Breast epithelium (tissue), 3 donors: ENCODE measurements around the gene CRTC1.

Source experiments
- POLR2A ChIP-seq: fragments of 450-650 bp; IDR thresholded peaks from one replicate; pipeline ENCODE4 v1.6.1; 2016; ENCODE audit warnings: antibody characterized with exemption, mild to moderate bottlenecking, moderate library complexity
- POLR2AphosphoS5 ChIP-seq, 3 donors: sonication (generic); formaldehyde crosslinking; IDR thresholded peaks; one replicate each; pipeline ENCODE4 v1.6.1; 2017; ENCODE audit warnings: antibody characterized with exemption in 3 of 3
- TF ChIP-seq, protein P1 (sequence below), 3 donors: fragments of 450-650 bp; IDR thresholded peaks; one replicate each; pipeline ENCODE4 v1.5.1; 2016 to 2017; ENCODE audit warnings: antibody characterized with exemption in 3 of 3, mild to moderate bottlenecking in 3 of 3, moderate library complexity in 3 of 3

DNA sequence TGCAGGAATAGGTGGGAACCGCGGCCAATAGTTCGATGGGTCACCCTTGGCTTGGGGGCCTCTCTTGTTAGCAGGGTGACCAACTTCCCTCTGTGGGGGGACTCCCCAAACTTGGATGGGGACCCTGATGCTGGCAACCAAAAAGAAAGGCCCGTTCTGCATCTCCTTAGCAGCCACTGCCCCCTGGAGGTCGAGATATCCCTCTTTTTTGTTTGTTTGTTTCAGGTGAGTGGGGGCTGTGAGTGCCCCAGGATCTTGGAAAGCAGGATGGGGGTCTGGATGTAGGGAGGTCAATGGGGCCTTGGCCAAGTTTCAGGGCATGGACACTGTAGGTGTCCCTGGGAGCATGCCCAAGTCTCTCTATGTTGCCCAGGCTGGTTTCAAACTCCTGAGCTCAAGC, 7.7 kb upstream of the CRTC1 start:
- TF ChIP-seq, protein P1, sequence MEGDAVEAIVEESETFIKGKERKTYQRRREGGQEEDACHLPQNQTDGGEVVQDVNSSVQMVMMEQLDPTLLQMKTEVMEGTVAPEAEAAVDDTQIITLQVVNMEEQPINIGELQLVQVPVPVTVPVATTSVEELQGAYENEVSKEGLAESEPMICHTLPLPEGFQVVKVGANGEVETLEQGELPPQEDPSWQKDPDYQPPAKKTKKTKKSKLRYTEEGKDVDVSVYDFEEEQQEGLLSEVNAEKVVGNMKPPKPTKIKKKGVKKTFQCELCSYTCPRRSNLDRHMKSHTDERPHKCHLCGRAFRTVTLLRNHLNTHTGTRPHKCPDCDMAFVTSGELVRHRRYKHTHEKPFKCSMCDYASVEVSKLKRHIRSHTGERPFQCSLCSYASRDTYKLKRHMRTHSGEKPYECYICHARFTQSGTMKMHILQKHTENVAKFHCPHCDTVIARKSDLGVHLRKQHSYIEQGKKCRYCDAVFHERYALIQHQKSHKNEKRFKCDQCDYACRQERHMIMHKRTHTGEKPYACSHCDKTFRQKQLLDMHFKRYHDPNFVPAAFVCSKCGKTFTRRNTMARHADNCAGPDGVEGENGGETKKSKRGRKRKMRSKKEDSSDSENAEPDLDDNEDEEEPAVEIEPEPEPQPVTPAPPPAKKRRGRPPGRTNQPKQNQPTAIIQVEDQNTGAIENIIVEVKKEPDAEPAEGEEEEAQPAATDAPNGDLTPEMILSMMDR (IDR thresholded peaks at IDR 0.05), result no peak
- TF ChIP-seq POLR2A, result no peak
- no peak for TF ChIP-seq POLR2AphosphoS5 (IDR thresholded peaks at IDR 0.05)
